GM20431 (cell line): ENCODE results near the gene UNKL.
"Not testable (repeated sequence)": the region's sequence is repeated elsewhere in the genome, so short reads cannot be mapped to it uniquely, and the experiment has no call there.

Experiments used
- in situ Hi-C: fragments of 300-500 bp; cut with MseI, MboI; formaldehyde crosslinking; loops from one replicate; pipeline ENCODE4 v1.15.0; 2020; ENCODE audit warnings: low sequenced_read_pairs; ENCODE audit not compliant: unreplicated experiment

UNKL gene

GRCh38 chr16:1447965-1448364, 33.5 kb upstream of the UNKL start:
- in situ Hi-C loops: no loop called here

GRCh38 chr16:1446296-1447080, 32.0 kb upstream of the UNKL start:
- in situ Hi-C loops: no loop called here

GRCh38 chr16:1445518-1446203, 31.2 kb upstream of the UNKL start:
- in situ Hi-C loops: no loop called here

- in situ Hi-C loops: no loop called here
Measured at GRCh38 chr16:1444730-1445517, 30.4 kb upstream of the UNKL start.

- in situ Hi-C loops: no loop called here
Measured at GRCh38 chr16:1443980-1444729, 29.7 kb upstream of the UNKL start, which contains the start of gene CCDC154. Gene CCDC154, minus strand, starts transcription at chr16:1444556. Its CDS starts 234 bp downstream, at chr16:1444322.

GRCh38 chr16:1443403-1443973, 29.0 kb upstream of the UNKL start:
- in situ Hi-C loops: no loop called here

- in situ Hi-C loops: no loop called here
Measured at GRCh38 chr16:1442697-1443096, 28.2 kb upstream of the UNKL start.

GRCh38 chr16:1441391-1441829, 26.9 kb upstream of the UNKL start:
- in situ Hi-C loops: no loop called here

GRCh38 chr16:1439699-1440074, 25.2 kb upstream of the UNKL start:
- in situ Hi-C loops: not testable (repeated sequence)

GRCh38 chr16:1439058-1439698, 24.7 kb upstream of the UNKL start:
- in situ Hi-C loops: no loop called here

GRCh38 chr16:1438229-1439057, 23.9 kb upstream of the UNKL start:
- in situ Hi-C loops: no loop called here

GRCh38 chr16:1437606-1438005, 23.1 kb upstream of the UNKL start:
- in situ Hi-C loops: no loop called here

- in situ Hi-C loops: no loop called here
Measured at GRCh38 chr16:1436731-1437355, 22.3 kb upstream of the UNKL start.

GRCh38 chr16:1435921-1436697, 21.6 kb upstream of the UNKL start:
- in situ Hi-C loops: no loop called here

GRCh38 chr16:1434644-1435592, 20.4 kb upstream of the UNKL start:
- in situ Hi-C loops: no loop called here

GRCh38 chr16:1433756-1434155, 19.3 kb upstream of the UNKL start:
- in situ Hi-C loops: no loop called here
